Motor neuron (in vitro differentiated cells): ENCODE measurements around the gene SLC19A1. TPM values are rescaled to one million over a fixed set of nuclear protein-coding genes. Genes with fewer than 3 reads are reported as not detected.
A peak's percentile ranks its signal among the peaks of the same experiment; 100 is the strongest.

ENCODE experiments used
- ATAC-seq, 8 experiments: fragments of 200-7000 bp; cut with Tn5 transposase; replicated peaks in 6 of 8; 2 replicates each; pipeline ENCODE4 v1.8.0; 2021; ENCODE audit warnings: mild to moderate bottlenecking in 8 of 8, moderate library complexity in 8 of 8
- H3K27ac ChIP-seq, 2 donors: fragments of 250-450 bp; sonication (Bioruptor Pico); 2 replicates each; pipeline ENCODE4 v1.9.0; 2021; ENCODE audit warnings: antibody characterized with exemption in 2 of 2, mild to moderate bottlenecking in 2 of 2, moderate library complexity in 1 of 2
- H3K4me1 ChIP-seq, 2 donors: fragments of 250-450 bp; sonication (Bioruptor Pico); replicated peaks in 1 of 2; 2 replicates each; pipeline ENCODE4 v1.6.1; 2021; ENCODE audit warnings: antibody characterized with exemption in 2 of 2, mild to moderate bottlenecking in 2 of 2, moderate library complexity in 1 of 2
- H3K4me3 ChIP-seq, 5 donors: fragments of 250-450 bp; sonication (Bioruptor Pico); 2 replicates each; pipeline ENCODE4 v1.9.0; 2021; ENCODE audit warnings: antibody characterized with exemption in 5 of 5, mild to moderate bottlenecking in 5 of 5, moderate library complexity in 4 of 5
- WGBS, 10 experiments: fragments of 450-650 bp; shearing (Covaris generic); methylation state at CpG; one replicate each; pipeline ENCODE4 v1.0.0; 2022; 5-methylcytosine and 5-hydroxymethylcytosine counted together
- in situ Hi-C, 9 experiments: fragments of 400-800 bp; cut with MboI; loops; one replicate each; pipeline ENCODE4 v1.15.0; 2021; ENCODE audit warnings: low sequenced_read_pairs in 9 of 9, low pct_unique_long_range_greater_than_20kb in 2 of 9; ENCODE audit not compliant: unreplicated experiment in 9 of 9
- total RNA-seq, 8 experiments: library from RNA; unstranded; fragments of 300-600 nt; gene quantifications; 2 replicates each; pipeline versions ENCODE4 v1.2.3 to v1.2.4, GENCODE V29; 2022

The SLC19A1 gene
- total RNA-seq, 8 experiments from 2014 or later = 4.0 to 40.5 (median 8.2) TPM

GRCh38 chr21:45455674-45456583, 86.3 kb downstream of the SLC19A1 start:
- in situ Hi-C loops = no loop called here
- peak in 1 of 8 experiments; percentile 5 for ATAC-seq
- Histone ChIP-seq H3K4me1 (peaks cover 3 to 10% of the 10 kb centered on the region in 2 donors), H3K4me3 (no peak overlapping the region), H3K27ac (peak overlapping the region in 1 of 2 donors; percentile 16)
- WGBS, 10 experiments = 50 to 92% (median 92%) methylated on average over 1 to 8 of the region's 47 CpGs; no CpG with 5 or more reads in 7 of the 10 experiments

DNA sequence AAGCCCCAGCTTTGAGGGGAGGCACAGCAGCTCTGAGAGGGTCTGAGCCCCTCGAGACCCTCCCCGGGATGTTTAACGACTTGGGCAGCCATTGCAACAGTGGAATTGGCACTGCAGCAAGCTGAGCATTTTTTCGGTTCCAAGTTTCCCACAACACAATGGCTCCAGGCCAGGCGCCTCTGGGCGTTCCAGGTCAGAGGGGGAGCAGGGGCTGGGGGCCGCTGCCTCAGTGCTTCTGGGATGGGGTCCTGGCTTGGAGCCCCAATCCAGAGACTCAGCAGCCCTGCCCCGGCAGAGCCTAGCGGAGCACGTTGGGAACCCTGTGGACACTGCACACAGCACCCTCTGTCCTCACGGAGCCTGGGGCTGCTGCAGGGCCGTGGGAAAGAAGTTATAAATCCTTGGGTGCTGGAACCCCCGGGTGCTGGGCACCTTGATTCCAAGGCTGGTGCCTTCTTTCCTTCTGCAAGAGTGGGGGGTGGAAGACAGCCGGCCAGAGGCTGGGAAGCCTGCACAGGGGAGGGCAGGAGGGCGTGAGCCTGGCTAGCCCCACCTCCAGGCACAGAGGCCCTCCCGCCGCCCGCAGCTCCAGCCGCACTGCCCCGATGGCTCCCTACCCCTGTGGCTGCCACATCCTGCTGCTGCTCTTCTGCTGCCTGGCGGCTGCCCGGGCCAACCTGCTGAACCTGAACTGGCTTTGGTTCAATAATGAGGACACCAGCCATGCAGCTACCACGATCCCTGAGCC, 87.1 kb downstream of the SLC19A1 start:
- peak overlapping the region in 1 of 2 donors; percentile 16 for H3K27ac ChIP-seq
- peaks cover 3 to 11% of the 10 kb centered on the region in 2 donors for H3K4me1 ChIP-seq
- peak in 7 of 8 experiments; percentile 18 to 91 (median 46) for ATAC-seq
- no peak overlapping the region for H3K4me3 ChIP-seq
- WGBS, 10 experiments = 0 to 84% (median 68%) methylated on average over 1 to 6 of the region's 23 CpGs; no CpG with 5 or more reads in 6 of the 10 experiments
- in situ Hi-C loops = no loop called here

DNA sequence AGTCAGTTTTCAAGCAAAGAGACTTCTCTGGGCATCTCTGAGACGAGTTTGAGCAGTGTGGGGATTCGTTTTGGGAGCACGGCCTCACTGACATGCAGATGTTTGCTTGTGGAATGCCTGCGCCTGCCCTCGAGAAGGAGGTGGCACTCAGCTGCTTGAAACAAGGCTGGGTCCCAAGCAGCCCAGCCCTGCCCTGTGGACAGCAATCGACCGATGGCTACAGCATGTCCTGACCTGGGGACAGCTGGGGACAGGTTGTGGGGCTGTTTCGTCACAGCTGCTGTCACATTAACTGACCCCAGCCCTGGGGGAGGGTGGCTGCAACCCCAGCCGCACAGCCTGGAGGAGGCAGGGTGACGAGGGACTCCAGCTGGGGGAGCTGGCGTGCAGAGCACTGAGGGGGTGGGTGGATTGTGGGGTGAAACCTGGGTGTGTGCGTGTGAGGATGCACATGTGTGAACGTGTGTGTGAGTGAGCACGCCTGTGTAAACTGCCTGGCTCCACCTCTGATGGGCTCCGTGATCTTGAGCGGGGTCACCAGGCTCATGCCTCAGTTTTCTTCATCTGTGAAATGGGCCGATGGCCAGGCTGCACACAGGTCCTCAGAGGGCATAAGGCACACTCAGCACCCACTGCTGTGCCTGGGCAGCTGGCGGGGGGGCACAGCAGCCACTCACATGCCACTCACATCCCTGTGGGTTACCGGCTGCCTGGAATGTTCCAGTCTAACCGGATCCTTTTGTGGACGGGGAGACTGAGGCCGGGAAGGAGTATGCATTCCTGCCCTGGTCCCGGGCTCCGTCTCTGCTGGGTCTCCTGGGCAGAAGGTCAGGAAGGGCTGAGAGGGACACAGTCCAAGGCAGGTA, 87.9 kb downstream of the SLC19A1 start:
- in situ Hi-C loops = no loop called here
- Histone ChIP-seq H3K27ac (no peak overlapping the region), H3K4me1 (peaks cover 5 to 18% of the 10 kb centered on the region in 2 donors), H3K4me3 (no peak overlapping the region)
- 0 to 90% (median 36%) methylated on average over 2 to 12 of the region's 24 CpGs; no CpG with 5 or more reads in 3 of the 10 experiments for WGBS, 10 experiments
- peak in 2 of 8 experiments; percentile 16 to 48 for ATAC-seq

- Histone ChIP-seq H3K4me3 (no peak overlapping the region), H3K4me1 (peaks cover 14 to 27% of the 10 kb centered on the region in 2 donors), H3K27ac (no peak overlapping the region)
- in situ Hi-C loops = no loop called here
- ATAC-seq = no peak
- 67 to 100% (median 95%) methylated on average over 1 to 4 of the region's 13 CpGs; no CpG with 5 or more reads in 5 of the 10 experiments for WGBS, 10 experiments
Observed at GRCh38 chr21:45453308-45453950, 88.8 kb downstream of the SLC19A1 start.

DNA sequence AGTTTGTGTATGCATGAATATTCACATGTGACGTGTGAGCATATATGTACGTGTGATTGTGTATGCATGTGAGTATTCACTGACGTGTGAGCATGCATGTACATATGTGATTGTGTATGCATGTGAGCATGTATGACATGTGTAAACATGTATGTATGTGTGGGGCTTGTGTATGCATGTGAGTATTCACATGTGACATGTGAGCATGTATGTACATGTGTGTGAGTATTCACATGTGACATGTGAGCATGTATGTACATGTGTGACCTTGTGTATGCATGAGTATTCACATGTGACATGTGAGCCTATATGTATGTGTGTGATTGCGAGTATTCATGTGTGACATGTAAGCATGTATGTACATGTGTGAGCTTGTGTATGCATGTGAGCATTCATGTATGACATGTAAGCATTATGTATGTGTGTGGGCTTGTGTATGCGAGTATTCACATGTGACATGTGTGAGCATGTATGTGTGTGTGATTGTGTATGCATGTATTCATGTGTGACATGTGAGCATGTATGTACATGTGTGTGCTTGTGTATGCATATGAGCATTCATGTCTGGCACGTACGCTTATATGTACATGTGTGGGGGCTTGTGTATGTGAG, 89.4 kb downstream of the SLC19A1 start:
- no peak overlapping the region for H3K27ac ChIP-seq
- peaks cover 14 to 29% of the 10 kb centered on the region in 2 donors for H3K4me1 ChIP-seq
- in situ Hi-C loops = no loop called here
- no peak for ATAC-seq
- 89 to 100% (median 93%) methylated on average over 1 to 7 of the region's 7 CpGs; no CpG with 5 or more reads in 3 of the 10 experiments for whole genome bisulfite sequencing, 10 experiments
- no peak overlapping the region for H3K4me3 ChIP-seq

GRCh38 chr21:45451771-45452182, 90.5 kb downstream of the SLC19A1 start:
- Histone ChIP-seq H3K4me3 (no peak overlapping the region), H3K4me1 (peaks cover 14 to 29% of the 10 kb centered on the region in 2 donors), H3K27ac (no peak overlapping the region)
- in situ Hi-C loops = no loop called here
- WGBS, 10 experiments = 83 to 100% (median 95%) methylated on average over 1 to 5 of the region's 12 CpGs; no CpG with 5 or more reads in 6 of the 10 experiments
- no peak for ATAC-seq

DNA sequence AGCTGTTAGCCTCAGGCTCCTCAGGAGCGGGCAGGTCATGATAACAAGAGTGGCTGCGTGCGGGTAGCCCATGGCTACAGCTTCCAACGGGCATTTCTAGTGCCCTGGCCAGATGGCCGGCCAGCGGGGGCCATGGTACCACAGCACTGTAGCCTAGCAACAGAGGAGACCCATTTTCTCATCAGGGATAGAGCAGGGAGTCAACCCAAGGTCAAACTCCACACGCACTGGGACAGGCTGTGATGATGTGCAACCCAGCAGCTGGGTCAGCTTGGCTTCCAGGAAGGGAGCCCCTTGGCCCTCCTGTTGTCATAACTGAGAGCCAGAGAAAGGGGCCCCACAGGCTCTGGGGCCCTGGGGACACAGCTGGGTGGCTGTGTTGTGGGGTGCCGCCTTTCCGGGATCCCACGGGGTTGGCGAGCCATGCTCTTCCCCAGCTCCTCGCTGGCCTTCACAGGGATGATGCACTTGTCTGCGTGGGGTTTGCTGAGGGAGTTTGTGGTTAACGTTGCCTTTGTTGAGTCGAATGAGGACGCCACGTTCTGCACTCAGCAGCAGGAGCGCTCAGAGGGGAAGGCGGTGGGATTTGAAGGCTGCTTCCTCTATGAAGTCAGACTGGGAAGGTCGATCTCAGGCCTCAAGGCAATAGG, 91.0 kb downstream of the SLC19A1 start:
- peak in 3 of 8 experiments; percentile 5 to 68 (median 7) for ATAC-seq
- in situ Hi-C loops = no loop called here
- Histone ChIP-seq H3K4me3 (no peak overlapping the region), H3K4me1 (peaks cover 14 to 29% of the 10 kb centered on the region in 2 donors), H3K27ac (no peak overlapping the region)
- 40 to 100% (median 95%) methylated on average over 3 to 10 of the region's 20 CpGs; no CpG with 5 or more reads in 5 of the 10 experiments for WGBS, 10 experiments

- Histone ChIP-seq H3K4me1 (peaks cover 14 to 29% of the 10 kb centered on the region in 2 donors), H3K27ac (no peak overlapping the region), H3K4me3 (no peak overlapping the region)
- 63 to 100% (median 93%) methylated on average over 1 to 9 of the region's 24 CpGs; no CpG with 5 or more reads in 6 of the 10 experiments for WGBS, 10 experiments
- in situ Hi-C loops = no loop called here
- peak in 1 of 8 experiments; percentile 4 for ATAC-seq
Observed at GRCh38 chr21:45450423-45451090, 91.7 kb downstream of the SLC19A1 start.

DNA sequence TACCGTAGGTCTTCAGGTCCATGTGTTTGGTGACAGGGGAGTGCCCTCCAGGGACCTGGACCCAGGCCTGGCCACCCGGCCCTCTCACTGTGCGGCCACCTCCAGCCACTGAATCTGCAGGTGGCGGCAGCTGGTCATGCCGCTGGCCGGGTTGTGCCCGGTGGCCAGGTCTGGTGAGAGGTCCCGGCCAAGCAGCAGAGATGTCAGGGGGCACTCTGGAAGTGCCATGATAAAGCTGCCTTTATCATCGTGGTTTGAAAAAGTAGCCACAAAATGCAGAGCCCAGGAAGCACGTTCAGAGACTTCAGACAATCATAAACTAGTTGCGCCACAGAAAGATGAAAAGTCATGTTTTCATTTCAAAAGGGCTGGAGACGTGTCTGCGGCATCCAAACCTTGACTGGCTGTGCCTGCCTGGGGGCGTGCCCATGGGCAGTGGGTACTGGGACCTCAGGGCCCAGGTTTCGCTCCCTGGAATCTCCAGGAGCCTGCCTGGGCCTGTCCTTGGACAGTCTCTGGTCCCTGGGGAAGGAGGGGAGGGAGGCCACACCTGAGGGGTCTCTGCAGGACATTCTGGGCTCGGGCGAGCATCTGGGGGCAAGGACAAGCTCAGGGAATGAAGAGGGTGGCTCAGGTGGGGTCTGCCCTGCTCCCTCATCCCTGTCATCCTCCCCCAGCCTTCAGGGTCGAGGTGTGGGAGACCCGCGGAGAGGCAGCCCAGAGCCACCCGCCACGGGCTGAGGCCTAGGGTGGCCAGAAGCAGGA, 92.4 kb downstream of the SLC19A1 start:
- Histone ChIP-seq H3K4me1 (peaks cover 14 to 29% of the 10 kb centered on the region in 2 donors), H3K4me3 (no peak overlapping the region), H3K27ac (peak overlapping the region in 1 of 2 donors; percentile 30)
- in situ Hi-C loops = loop anchor here in 4 of 9 experiments (25.0 kb wide), 3 partner anchors 138 to 313 kb away; partner anchors contain the start of gene POFUT2 (in 2 of the 4)
- no peak for ATAC-seq
- 75 to 100% (median 83%) methylated on average over 2 to 4 of the region's 22 CpGs; no CpG with 5 or more reads in 6 of the 10 experiments for WGBS, 10 experiments
